Activated T-cell treated with anti-CD3 and anti-CD28 coated beads, Interleukin-2, amount 50 U/mL, for 48 hours (primary cell): ENCODE results near the gene DRG2.

Experiments used
- DNase-seq, 2 experiments: peaks; one replicate each; pipeline ENCODE4 v3.0.0-alpha.2; 2020

The DRG2 gene

DNA sequence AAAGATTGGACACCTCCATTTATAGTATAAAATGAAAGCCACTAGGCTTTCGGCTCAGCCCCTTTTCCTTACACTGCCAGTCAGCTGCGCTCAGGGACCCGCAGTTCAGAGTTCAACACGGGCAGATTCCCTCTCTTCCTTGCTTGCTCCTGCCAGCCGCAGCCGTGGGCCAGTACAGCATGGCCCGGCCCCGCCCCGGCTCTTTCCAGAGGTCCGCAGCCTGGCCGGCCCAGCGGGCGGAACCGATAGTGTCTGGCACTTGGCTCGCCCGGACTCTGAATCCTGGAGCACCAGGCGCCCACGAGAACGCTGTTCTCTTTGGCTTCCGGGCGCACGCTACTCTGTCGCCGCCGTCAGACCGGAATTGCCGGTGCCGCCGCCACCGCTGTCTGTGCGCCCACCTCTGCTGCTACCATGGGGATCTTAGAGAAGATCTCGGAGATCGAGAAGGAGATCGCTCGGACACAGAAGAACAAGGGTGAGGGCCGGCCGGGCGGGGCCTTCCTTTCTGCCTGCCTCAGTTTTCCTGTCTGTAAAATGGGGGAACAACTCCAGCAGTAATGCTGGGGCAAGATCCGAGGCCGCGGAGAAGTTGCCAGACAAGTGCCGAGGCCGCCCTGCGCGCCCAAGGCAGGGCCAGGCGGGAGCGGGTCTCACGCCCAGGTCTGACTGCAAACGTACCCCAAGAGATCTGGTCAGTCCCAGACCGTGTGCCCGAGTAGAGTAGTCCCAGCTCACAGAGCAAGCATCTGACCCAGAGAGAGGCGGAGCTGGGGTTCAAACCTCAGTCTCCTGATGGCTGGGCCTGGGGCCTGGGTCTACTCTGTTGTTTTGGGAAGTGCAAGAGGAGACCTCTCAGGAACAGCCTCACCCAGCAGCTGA lies at the start of gene DRG2:
Gene DRG2 (plus strand): TSS at position 339 of the 882 bp plus-strand sequence. CDS start 76 bp downstream, at position 415.
- DNase-seq: peak; percentile 97 to 98

DNA sequence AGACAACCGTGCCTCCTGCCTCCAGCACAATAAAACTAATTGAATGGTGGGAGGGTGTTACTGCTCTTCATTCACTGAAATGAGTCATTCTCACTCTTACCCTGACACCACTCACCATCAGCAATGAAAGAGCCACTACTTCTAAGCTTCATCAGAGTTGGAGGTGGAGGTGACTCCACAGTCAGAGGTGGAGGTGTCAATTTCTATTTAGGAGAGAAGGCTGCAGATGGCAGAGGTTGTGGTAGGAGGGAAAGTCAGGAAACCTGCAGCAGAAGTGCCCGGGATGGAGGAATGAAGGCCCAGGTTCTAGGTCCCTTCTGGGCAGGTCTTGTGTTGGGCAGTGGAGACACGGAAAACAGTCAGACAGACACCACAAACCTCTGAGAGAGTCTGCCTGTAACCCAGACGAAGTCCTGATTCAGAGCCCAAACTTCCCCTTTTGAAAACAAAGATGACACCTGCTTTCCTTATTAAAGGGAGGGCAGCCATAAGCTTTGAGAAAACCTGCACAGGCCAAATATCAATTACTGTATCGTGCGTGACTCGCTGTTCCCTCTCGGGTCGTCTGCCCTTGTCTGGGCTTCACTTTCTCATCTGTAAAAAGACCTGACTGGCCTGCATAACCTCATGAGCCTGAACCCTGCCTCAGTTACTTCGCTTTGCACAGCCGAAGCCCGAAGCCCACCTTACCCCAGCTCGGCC lies 49.4 kb upstream of the DRG2 start:
- peak; percentile 64 to 69 for DNase-seq

DNA sequence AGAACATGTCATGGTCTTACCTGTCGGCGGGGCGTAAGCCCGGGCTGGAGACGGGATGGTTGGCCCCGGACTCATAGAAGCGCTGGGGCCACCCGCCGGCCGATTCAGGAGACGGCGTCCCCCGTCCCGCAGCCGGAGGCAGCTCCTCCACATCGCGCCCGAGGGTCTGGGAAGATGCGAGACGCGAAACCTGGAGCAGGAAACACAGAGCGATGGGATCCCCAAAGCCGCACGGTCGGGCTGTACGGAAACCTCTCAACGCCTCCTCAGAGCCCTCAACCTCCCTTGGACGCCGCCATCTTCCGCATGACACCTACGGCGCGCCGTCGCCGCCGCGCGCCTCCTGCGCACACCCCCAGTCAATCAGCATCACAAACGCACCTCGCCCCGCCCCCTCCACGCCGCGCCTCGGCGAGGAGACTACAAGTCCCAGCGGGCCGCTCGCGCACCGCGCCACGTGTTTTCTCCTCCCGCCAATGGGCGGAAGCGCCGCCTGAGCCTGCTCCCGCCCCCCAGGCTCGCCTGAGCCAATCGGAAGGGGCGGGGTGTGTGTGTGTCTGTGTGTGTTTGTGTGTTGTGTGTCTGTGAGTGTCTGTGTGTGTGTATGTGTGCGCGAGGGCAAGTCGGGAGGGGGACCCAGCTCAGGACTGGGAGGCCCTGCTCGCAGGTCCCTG lies 48.8 kb upstream of the DRG2 start, which contains the start of the genes ATPAF2 and GID4:
Gene ATPAF2 (minus strand): TSS at position 308 of the 674 bp plus-strand sequence. CDS start 155 bp downstream, at position 153.
Gene GID4 (plus strand): TSS at position 548 of the 674 bp plus-strand sequence. CDS start 57 bp downstream, at position 605.
- DNase-seq: peak; percentile 100

- peak in 1 of 2 experiments; percentile 55 for DNase-seq
Measured at GRCh38 chr17:18039535-18040260, 48.0 kb upstream of the DRG2 start.

DNA sequence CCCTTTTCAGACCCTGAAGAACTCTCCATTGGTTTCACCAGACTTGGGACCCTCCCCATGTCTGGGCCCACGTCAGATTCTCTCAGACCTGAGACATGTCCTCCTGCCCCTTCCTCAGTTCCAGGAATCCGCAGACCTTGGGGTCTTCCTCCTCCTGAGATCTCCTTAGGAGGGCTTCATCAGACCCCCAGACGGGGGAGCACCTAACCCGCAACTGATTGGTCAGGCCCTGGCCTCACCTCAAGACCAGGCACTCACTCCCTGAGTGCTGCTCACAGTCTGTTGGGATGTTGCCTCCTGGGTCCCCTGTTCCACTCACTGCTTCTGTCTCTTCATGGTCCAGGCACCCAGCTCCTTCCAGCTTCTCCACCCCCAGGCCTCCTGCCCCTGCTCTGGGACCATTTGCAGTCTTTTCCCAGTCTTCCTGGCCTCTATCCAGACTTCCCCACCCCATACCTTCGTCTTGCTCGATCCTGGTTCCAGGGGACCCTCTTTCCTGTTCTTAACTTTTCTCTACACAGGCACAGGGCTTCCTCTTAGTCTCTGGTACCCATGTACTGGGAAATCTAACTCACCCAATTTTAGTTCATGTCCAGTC lies 47.4 kb upstream of the DRG2 start:
- no peak for DNase-seq

GRCh38 chr17:18041776-18042175 lies 46.0 kb upstream of the DRG2 start:
- no peak for DNase-seq

GRCh38 chr17:18042983-18043382 lies 44.8 kb upstream of the DRG2 start:
- DNase-seq: no peak

- DNase-seq: no peak
Measured at GRCh38 chr17:18043491-18043890, 44.3 kb upstream of the DRG2 start.

- DNase-seq: no peak
Measured at GRCh38 chr17:18044609-18045008, 43.1 kb upstream of the DRG2 start.

DNA sequence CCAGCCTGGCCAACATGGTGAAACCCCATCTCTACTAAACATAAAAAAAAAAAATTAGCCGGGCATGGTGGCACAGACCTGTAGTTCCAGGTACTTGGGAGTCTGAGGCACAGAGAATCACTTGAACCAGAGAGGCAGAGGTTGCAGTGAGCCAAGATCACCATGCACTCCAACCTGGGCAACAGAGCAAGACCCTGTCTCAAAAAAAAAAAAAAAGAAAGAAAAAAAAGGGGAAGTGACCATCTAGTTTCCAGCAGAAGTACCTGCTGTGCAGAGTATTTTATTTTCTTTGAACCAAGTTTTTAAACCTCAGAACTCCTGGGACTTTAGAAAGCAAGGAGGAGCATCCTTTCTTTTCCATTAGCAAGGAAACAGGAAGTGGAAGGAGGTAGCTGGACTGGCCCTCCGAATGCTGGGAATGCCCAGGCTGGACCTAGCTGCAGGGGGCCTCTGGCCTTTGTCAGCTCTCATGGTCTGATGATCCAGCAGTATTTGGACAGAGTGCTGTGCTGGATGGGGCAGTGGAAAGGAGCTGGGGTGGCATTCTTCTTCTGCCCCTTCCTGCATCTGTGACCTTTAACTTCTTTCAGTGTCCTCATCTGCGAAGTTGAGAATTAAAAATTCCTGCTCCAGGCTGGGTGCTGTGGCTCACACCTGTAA lies 41.9 kb upstream of the DRG2 start:
- no peak for DNase-seq

GRCh38 chr17:18055597-18055996 lies 32.2 kb upstream of the DRG2 start:
- DNase-seq: no peak

DNA sequence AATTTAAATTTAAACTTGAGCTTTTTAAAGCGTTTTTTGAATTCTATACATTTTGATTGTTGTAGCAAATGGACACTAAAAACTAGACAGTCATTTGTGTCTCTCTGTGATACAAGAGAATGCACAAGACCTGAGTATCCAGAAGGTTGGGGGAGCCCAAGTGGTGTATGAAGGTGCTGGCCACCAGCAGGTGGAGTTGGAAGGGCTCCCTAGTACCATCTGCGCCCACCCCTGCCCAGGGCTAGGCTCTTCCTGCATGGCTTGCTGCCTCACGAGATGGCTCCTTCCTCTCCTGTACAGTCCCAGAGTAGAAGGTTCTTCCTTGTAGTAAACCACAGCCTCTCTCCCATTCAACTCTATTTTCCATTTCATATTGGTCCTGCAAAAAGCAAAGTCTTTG lies 31.5 kb upstream of the DRG2 start:
- no peak for DNase-seq

DNA sequence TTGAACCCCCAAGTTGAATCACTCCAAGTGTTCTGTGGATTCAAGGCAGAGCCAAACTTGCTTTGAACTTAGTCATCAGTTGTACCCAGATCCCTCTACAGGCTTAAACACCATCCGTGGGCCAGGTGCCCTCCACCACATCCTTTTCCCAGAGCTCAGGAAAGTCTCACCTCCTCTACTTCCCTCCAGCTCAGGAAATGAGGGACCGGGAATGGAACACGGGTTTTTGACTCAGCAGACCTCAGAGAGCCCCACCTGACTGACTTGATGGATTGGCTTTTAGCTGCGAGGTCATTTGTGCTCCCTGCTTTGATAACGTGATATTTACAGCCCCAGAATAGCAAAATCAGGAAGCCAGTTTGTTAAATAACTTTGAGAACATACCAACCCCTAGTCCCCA lies 28.5 kb upstream of the DRG2 start:
- no peak for DNase-seq

GRCh38 chr17:18064053-18064452 lies 23.7 kb upstream of the DRG2 start:
- DNase-seq: no peak

DNA sequence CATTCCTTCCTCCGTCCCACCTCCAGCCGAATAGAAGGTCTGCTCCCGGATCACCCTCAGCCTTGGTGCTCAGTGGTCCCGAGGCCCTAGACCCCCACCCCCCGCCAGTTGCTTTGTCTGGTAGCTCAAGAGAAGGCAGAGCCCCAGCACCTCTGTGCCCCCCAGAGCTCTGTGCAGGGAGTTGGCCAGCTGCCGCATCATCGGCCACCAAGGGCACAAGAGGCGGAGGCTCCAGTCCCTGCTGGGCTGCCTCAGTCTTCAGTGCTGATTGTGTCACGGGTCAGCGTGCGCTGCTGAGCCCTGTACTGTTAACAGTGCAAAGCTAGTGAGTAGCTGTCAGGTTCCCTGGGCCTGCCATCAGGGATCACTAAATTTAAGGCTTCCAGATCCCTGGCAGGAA lies 22.2 kb upstream of the DRG2 start:
- DNase-seq: no peak

DNA sequence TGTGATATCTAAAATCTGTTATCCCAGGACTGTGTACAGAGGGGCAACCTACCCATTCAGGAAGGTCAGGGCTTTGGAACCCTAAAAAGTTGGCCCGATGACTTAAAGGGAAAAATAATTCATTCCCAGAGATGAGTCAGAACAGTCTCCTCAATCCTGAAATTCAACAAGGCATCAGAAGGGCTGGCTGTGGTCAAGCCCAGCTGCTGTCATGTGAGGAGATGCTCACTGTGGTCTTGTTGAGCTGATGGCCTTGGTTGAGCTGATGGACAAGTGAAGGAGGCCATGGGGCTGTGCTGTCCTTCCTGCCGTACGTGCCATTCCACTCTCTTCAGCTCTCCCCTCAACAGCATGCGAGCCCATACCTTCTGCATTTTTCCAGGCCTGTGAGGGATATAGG lies 20.9 kb upstream of the DRG2 start:
- DNase-seq: no peak

GRCh38 chr17:18069101-18069500 lies 18.6 kb upstream of the DRG2 start:
- DNase-seq: no peak

GRCh38 chr17:18070861-18071340 lies 16.8 kb upstream of the DRG2 start:
- no peak for DNase-seq

GRCh38 chr17:18071751-18072150 lies 16.0 kb upstream of the DRG2 start:
- DNase-seq: no peak

GRCh38 chr17:18074566-18075272 lies 13.0 kb upstream of the DRG2 start:
- DNase-seq: no peak

DNA sequence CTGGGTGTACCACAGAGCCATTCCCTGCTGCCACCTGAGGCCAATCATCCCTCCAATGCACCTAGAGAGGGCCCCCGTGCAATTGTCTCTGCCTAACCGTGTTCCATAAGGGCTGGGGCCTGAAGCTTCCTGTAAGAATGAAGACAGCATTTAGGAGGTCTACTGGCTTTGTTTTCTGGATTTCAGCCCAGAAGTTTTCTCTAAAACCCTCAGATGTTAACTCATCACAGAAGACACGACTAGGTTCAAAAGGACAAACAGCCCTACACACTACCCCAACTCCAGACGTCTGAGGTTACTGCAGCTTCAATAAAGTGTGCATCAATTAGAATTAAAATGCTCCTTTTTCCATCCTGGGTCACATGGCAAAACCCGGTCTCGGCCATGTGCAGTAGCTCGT lies 10.8 kb upstream of the DRG2 start:
- DNase-seq: no peak
